HG03159 (cell line): ENCODE measurements around the gene KRT26.
A peak's percentile ranks its signal among the peaks of the same experiment; 100 is the strongest.
"Not testable (repeated sequence)": the region's sequence is repeated elsewhere in the genome, so short reads cannot be mapped to it uniquely, and the experiment has no call there.

Experiments used
- ATAC-seq: cut with Tn5 transposase; IDR thresholded peaks from one replicate; pipeline ENCODE4 v1.9.1; 2021; ENCODE audit warnings: mild to moderate bottlenecking, moderate library complexity; ENCODE audit not compliant: unreplicated experiment

The KRT26 gene

GRCh38 chr17:40772101-40772500 lies at the start of gene KRT26:
TSS of gene KRT26 (minus strand) at chr17:40772201. CDS start at chr17:40772113, 88 bp downstream.
- no peak for ATAC-seq

DNA sequence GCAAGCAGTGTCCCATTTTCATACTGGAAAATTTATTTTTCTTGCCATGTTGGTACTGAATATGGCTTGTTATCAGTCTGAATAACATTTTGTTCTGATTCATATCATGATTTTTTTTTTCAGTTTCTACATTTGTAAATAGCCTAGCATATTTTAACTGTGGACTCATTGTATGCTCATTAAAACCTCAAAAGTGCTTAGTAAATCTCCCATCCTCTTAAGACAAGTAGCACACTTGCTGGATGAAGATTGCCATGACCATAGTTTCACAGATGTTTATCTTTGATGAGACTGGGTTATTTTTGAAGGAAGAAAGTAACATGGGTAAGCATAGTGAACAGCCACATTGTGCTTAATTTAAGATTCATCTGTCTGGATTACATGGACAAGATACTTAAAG lies 49.5 kb upstream of the KRT26 start:
- ATAC-seq, result no peak

DNA sequence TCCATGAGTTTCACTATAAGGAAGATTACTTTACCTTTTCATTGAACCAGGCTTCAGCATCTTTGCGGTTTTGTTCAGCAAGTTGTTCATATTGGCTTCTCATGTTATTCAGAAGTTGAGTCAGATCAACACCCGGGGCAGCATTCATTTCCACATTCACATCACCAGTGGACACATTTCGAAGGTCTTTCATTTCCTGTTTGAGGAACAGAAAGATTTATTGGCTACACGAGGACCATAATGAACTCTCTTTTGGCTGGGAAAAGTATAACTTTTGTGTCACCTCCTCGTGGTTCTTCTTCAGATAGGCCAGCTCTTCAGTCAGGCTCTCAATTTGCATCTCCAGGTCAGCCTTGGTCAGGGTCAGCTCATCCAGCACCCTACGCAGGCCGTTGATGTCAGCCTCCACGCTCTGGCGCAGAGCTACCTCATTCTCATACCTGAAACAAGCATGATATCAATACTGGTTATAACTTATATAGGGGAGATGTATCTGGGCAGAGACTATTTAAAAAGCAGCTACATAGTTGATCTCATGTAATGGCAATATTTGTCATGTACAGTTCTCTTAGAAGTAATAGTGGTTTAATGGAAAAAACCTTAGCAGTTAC lies 48.3 kb upstream of the KRT26 start:
- no peak for ATAC-seq

GRCh38 chr17:40819528-40820125 lies 47.6 kb upstream of the KRT26 start:
- ATAC-seq, result no peak

- peak; percentile 80 for ATAC-seq
These were observed 46.9 kb upstream of the KRT26 start for GRCh38 chr17:40818733-40819527.

DNA sequence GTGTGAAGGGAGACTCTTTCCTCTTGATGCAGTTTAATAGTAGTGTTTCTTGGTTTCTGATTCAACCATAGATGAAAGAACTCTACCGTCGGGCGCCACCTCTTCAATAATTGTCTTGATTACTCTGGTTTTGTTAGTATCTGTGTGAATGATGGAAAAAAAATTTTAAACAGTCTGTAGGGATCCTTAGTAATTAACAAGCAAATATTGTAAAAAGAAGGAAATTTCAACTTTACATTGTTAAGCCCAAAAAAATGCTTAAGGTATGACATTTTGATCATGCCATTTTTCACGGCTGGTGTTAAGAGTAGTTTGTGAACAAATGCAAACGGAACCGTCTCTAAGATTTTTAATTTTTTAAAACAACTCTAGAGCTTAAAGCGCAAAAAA lies 46.3 kb upstream of the KRT26 start:
- ATAC-seq, result no peak

GRCh38 chr17:40817103-40817682 lies 45.2 kb upstream of the KRT26 start:
- no peak for ATAC-seq

GRCh38 chr17:40816569-40816968 lies 44.6 kb upstream of the KRT26 start:
- ATAC-seq, result no peak

GRCh38 chr17:40815381-40815780 lies 43.4 kb upstream of the KRT26 start:
- no peak for ATAC-seq

GRCh38 chr17:40814657-40815056 lies 42.7 kb upstream of the KRT26 start:
- ATAC-seq, result not testable (repeated sequence)

- no peak for ATAC-seq
These were observed 41.8 kb upstream of the KRT26 start for GRCh38 chr17:40813804-40814203.

GRCh38 chr17:40812639-40813038 lies 40.6 kb upstream of the KRT26 start:
- no peak for ATAC-seq

DNA sequence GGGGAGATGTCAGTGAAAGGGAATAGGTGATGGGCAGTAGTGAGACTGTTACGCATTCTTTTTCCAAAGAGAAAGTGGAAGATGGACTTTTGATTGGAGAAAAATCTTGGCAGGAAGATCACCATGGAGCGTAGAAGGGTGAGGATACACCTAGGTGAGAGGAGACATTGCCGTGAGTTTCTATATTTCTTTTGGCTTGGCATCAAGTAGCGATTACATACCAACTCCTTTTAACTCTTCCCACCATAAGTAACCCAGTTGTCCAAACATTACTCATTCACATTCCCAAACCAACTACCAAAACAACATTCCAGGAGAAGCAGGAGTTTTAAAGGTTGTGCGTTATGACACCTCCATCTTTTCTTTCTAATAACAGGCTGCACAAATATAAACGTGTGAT lies 38.5 kb upstream of the KRT26 start:
- ATAC-seq, result no peak

GRCh38 chr17:40809721-40810421 lies 37.9 kb upstream of the KRT26 start:
- ATAC-seq, result no peak

- ATAC-seq, result no peak
These were observed 34.1 kb upstream of the KRT26 start for GRCh38 chr17:40806131-40806530.

- ATAC-seq, result no peak
These were observed 31.6 kb upstream of the KRT26 start for GRCh38 chr17:40803617-40804082.

DNA sequence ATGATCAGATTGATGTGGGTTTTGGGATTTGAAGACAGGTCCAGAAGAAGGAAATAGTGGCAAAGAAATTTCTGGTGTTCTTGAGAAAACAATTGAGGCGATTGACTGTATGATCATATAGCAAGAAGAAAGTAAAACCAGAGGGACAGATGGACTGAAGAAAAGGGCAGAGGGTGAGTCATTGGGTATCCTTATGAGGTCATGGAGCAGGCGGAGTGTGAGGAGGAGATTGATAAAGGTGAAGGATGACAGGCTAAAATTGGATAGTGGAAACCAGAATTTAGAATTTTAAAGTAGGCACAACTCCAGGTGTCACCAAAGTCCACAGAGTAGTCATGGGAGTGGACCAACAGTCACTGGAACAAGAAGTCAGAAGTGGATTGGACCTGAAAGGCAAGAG lies 29.2 kb upstream of the KRT26 start:
- ATAC-seq, result no peak

- no peak for ATAC-seq
These were observed 28.4 kb upstream of the KRT26 start for GRCh38 chr17:40800381-40800780.

- no peak for ATAC-seq
These were observed 27.9 kb upstream of the KRT26 start, which contains the start of gene KRT28 for GRCh38 chr17:40799859-40800258. TSS of gene KRT28 (minus strand) at chr17:40799959. CDS start at chr17:40799893, 66 bp downstream.

GRCh38 chr17:40796846-40797245 lies 24.8 kb upstream of the KRT26 start:
- ATAC-seq, result no peak
